Urothelium cell line (cell line): Measurements from ENCODE around the gene GLI1.
"Not testable (repeated sequence)": the region's sequence is repeated elsewhere in the genome, so short reads cannot be mapped to it uniquely, and the experiment has no call there.

Experiments
- DNase-seq: peaks from one replicate; pipeline ENCODE4 v3.0.0; 2011; ENCODE audit warnings: low spot score, mixed read lengths
- FAIRE-seq: peaks from 2 replicates; lab custom pipeline; 2011; peaks lifted over from hg19 to GRCh38; lab: Jason Lieb, UNC

GLI1 gene

GRCh38 chr12:57516617-57517153, 57.1 kb downstream of the GLI1 start:
- FAIRE-seq = no peak
- DNase-seq = no peak

- FAIRE-seq (no peak), DNase-seq (no peak)
These were observed 57.6 kb downstream of the GLI1 start for GRCh38 chr12:57517187-57517586.

GRCh38 chr12:57517718-57518117, 58.1 kb downstream of the GLI1 start:
- FAIRE-seq, DNase-seq: not testable (repeated sequence)

- FAIRE-seq (no peak), DNase-seq (no peak)
These were observed 58.8 kb downstream of the GLI1 start for GRCh38 chr12:57518176-57518919.

- FAIRE-seq = no peak
- no peak for DNase-seq
These were observed 59.6 kb downstream of the GLI1 start for GRCh38 chr12:57518920-57519795.

GRCh38 chr12:57519796-57520052, 60.1 kb downstream of the GLI1 start:
- DNase-seq = no peak
- FAIRE-seq = no peak

GRCh38 chr12:57520053-57520818, 60.7 kb downstream of the GLI1 start, which contains the start of gene DDIT3:
Gene DDIT3, minus strand, starts transcription at chr12:57520514. Its CDS starts 3,108 bp downstream, at chr12:57517406.
- DNase-seq = peak; percentile 98
- FAIRE-seq = no peak

- DNase-seq (no peak), FAIRE-seq (no peak)
These were observed 62.0 kb downstream of the GLI1 start for GRCh38 chr12:57521525-57522010.
